Measurements from ENCODE around the gene CCDC158. TPM values are rescaled to one million over a fixed set of nuclear protein-coding genes. Genes with fewer than 3 reads are reported as not detected.

CCDC158 gene
- total RNA-seq, 1 donor from 2014 or later = not detected

DNA sequence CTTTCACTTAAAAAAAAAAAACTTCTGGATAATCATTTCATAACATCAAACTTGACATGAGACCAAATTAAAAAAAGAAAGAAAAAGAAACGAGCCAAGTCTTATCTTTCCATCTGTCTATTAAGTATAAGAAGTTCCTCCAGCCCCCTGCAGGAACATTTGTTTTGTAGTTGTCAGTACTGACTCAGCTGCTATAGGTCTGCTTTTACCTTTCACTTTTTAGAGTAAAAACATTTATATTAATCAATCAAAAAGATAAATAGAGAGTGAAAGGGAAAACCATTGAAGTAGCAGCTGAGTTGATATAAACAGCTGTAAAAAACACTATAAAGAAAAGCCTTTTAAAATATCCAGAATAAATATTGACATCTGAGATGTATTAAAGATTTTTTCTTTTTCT lies 46.1 kb downstream of the CCDC158 start:
- intact Hi-C loops (cut with micrococcal nuclease) = no loop called here
- Mint-ChIP-seq H3K4me1 (no peaks in the 10 kb centered on the region), H3K27ac (no peak overlapping the region), H3K4me3 (no peak overlapping the region), H3K9me3 (no peaks in the 10 kb centered on the region), H3K36me3 (ENCODE audit: low read depth) (no peaks in the 10 kb centered on the region), H3K27me3 (peaks cover 1% of the 10 kb centered on the region)
- ATAC-seq (ENCODE audit: low read depth) = no peak
- ChIA-PET CTCF (interaction anchor here (5.8 kb wide), 1 partner anchor 195 kb away, joined by 40 read pairs; no protein-coding TSS in a partner anchor), POLR2A (no interaction called here)
- no peak for DNase-seq
- TF ChIP-seq, protein P1, sequence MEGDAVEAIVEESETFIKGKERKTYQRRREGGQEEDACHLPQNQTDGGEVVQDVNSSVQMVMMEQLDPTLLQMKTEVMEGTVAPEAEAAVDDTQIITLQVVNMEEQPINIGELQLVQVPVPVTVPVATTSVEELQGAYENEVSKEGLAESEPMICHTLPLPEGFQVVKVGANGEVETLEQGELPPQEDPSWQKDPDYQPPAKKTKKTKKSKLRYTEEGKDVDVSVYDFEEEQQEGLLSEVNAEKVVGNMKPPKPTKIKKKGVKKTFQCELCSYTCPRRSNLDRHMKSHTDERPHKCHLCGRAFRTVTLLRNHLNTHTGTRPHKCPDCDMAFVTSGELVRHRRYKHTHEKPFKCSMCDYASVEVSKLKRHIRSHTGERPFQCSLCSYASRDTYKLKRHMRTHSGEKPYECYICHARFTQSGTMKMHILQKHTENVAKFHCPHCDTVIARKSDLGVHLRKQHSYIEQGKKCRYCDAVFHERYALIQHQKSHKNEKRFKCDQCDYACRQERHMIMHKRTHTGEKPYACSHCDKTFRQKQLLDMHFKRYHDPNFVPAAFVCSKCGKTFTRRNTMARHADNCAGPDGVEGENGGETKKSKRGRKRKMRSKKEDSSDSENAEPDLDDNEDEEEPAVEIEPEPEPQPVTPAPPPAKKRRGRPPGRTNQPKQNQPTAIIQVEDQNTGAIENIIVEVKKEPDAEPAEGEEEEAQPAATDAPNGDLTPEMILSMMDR (IDR thresholded peaks at IDR 0.05) = no peak

DNA sequence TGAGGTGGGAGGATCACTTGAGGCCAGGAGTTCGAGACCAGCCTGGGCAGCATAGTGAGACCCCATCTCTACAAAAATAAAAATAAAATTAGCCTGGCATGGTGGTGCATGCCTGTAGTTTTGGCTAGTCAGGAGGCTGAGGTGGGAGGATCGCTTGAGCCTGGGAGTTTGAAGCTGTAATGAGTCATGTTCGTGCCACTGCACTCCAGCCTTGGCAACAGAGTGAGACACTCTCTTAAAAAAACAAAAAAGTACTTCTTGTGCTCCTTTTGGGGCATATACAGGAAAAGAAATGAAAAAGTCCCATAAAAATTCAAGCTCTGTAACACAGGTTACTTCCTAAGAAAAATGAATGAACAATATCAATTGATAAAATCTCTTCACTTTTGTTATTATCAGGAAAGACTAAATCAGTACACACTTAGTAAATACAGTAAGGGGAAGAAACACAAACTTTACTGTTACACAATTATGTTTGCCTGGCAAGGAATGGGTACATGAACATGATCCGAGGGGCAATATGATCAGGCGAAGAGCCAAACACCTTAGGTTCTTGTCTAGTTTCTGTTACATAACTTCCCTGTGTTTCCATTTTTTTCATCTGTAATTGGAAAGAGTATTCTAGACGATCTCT lies 46.9 kb downstream of the CCDC158 start:
- no peak overlapping the region for H3K27ac Mint-ChIP-seq
- ChIA-PET POLR2A (no interaction called here), CTCF (interaction anchor here (5.8 kb wide), 1 partner anchor 195 kb away, joined by 40 read pairs; no protein-coding TSS in a partner anchor)
- no peaks in the 10 kb centered on the region for H3K36me3 Mint-ChIP-seq (ENCODE audit: low read depth)
- TF ChIP-seq, protein P1 (IDR thresholded peaks at IDR 0.05) = no peak
- ATAC-seq (ENCODE audit: low read depth) (no peak), DNase-seq (no peak)
- H3K27me3 Mint-ChIP-seq = peaks cover 1% of the 10 kb centered on the region
- intact Hi-C loops (cut with micrococcal nuclease) = no loop called here
- H3K9me3 Mint-ChIP-seq = no peaks in the 10 kb centered on the region
- no peak overlapping the region for H3K4me3 Mint-ChIP-seq
- no peaks in the 10 kb centered on the region for H3K4me1 Mint-ChIP-seq

DNA sequence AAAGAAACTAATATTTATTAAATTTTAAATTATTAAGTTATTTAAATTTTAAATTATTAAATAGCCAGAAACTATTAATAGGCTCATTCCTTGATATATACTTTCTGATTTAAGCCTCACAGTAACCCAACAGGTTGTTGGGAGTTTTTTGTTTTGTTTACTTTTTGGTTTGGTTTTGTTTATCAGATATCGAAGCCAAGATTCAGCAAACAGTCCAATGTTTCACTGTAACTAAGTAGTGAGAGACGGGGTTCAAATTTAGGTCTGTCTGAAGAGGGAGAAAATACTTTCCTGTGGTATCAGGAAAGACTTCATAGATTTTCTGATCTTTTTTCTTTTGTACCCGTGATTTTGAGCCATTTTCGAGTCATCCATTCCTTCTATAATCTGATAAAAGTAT lies 54.2 kb downstream of the CCDC158 start:
- ATAC-seq (ENCODE audit: low read depth) (no peak), DNase-seq (no peak)
- Mint-ChIP-seq H3K9me3 (no peaks in the 10 kb centered on the region), H3K4me3 (no peak overlapping the region), H3K27ac (no peak overlapping the region), H3K27me3 (peaks cover 11% of the 10 kb centered on the region), H3K36me3 (ENCODE audit: low read depth) (no peaks in the 10 kb centered on the region), H3K4me1 (no peaks in the 10 kb centered on the region)
- TF ChIP-seq, protein P1 (IDR thresholded peaks at IDR 0.05) = no peak
- intact Hi-C loops (cut with micrococcal nuclease) = no loop called here
- ChIA-PET POLR2A (no interaction called here), CTCF (no interaction called here)

DNA sequence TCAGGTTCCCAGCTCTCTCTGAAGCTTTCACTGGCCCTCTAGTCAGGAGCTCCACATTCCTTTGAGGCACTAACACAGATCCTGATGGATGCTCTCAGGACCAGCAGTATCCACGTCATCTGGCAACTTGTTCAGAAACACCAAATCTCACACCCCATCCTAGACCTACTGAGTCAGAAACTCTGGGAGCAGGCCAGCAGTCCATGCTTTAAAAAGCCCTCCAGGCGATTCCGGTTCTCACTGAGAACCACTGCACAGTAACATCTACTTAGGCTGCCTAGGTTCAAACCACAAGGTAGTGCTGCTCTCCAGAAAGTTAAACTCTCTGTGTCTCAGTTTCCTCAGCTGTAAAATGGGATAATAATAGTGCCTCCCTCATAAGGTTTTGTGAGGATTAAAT lies 55.3 kb downstream of the CCDC158 start:
- intact Hi-C loops (cut with micrococcal nuclease) = no loop called here
- Mint-ChIP-seq H3K4me3 (no peak overlapping the region), H3K36me3 (ENCODE audit: low read depth) (no peaks in the 10 kb centered on the region), H3K4me1 (no peaks in the 10 kb centered on the region), H3K9me3 (peaks cover 5% of the 10 kb centered on the region), H3K27ac (no peak overlapping the region), H3K27me3 (peaks cover 11% of the 10 kb centered on the region)
- CTCF ChIA-PET = no interaction called here
- no peak for ATAC-seq (ENCODE audit: low read depth)
- POLR2A ChIA-PET = no interaction called here
- no peak for DNase-seq
- TF ChIP-seq, protein P1 (IDR thresholded peaks at IDR 0.05) = no peak

DNA sequence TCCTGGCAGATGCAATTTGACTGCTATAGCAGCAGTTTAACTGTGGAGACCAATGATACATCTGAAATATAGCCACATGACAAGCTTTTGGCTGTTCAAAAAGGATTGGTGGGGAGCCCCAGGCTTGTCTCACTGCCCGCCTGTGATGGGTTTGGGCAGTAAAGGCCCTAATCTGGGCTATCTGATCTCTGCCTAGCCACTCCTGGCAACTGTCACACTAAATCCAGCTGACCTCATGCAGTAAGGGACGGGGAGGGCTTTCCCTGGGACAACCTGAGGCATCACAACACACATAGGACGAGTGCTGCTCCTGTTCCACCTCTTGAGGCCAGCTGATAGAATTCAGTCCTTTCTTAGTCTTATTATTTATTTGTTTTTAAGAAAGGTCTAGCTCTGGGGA lies 56.2 kb downstream of the CCDC158 start:
- TF ChIP-seq, protein P1 (IDR thresholded peaks at IDR 0.05) = no peak
- Mint-ChIP-seq H3K27me3 (peaks cover 11% of the 10 kb centered on the region), H3K36me3 (ENCODE audit: low read depth) (no peaks in the 10 kb centered on the region), H3K9me3 (peaks cover 8% of the 10 kb centered on the region), H3K4me3 (no peak overlapping the region), H3K4me1 (no peaks in the 10 kb centered on the region), H3K27ac (no peak overlapping the region)
- ChIA-PET POLR2A (no interaction called here), CTCF (no interaction called here)
- DNase-seq = no peak
- intact Hi-C loops (cut with micrococcal nuclease) = no loop called here
- ATAC-seq (ENCODE audit: low read depth) = no peak

Data from activated B cell treated with CpG ODN at 0.5 μM for 24 hours (primary cell).